Measurements from ENCODE around the gene ERCC8. TPM values are rescaled to one million over a fixed set of nuclear protein-coding genes. Genes with fewer than 3 reads are reported as not detected.

The ERCC8 gene
- total RNA-seq, 1 donor from 2014 or later: 10.8 TPM

GRCh38 chr5:60958712-60959111 is 13.8 kb upstream of the ERCC8 start:
- no peaks in the 10 kb centered on the region for H3K36me3 Mint-ChIP-seq (ENCODE audit: low read depth)
- peaks cover 1% of the 10 kb centered on the region for H3K27me3 Mint-ChIP-seq
- DNase-seq: no peak
- no peaks in the 10 kb centered on the region for H3K4me1 Mint-ChIP-seq
- no peak overlapping the region for H3K4me3 Mint-ChIP-seq
- peaks cover 5% of the 10 kb centered on the region for H3K9me3 Mint-ChIP-seq
- intact Hi-C loops (cut with micrococcal nuclease): loop anchor here (1.0 kb wide), 1 partner anchor 700 kb away; no protein-coding TSS in a partner anchor
- H3K27ac Mint-ChIP-seq: no peak overlapping the region

GRCh38 chr5:60958088-60958487 is 13.2 kb upstream of the ERCC8 start:
- Mint-ChIP-seq H3K36me3 (ENCODE audit: low read depth) (no peaks in the 10 kb centered on the region), H3K4me3 (no peak overlapping the region), H3K9me3 (peaks cover 5% of the 10 kb centered on the region), H3K27ac (no peak overlapping the region), H3K27me3 (peaks cover 1% of the 10 kb centered on the region), H3K4me1 (no peaks in the 10 kb centered on the region)
- DNase-seq: no peak
- intact Hi-C loops (cut with micrococcal nuclease): no loop called here

- DNase-seq: no peak
- H3K4me1 Mint-ChIP-seq: no peaks in the 10 kb centered on the region
- H3K4me3 Mint-ChIP-seq: no peak overlapping the region
- H3K27me3 Mint-ChIP-seq: peaks cover 1% of the 10 kb centered on the region
- no peak overlapping the region for H3K27ac Mint-ChIP-seq
- H3K36me3 Mint-ChIP-seq (ENCODE audit: low read depth): no peaks in the 10 kb centered on the region
- H3K9me3 Mint-ChIP-seq: peaks cover 5% of the 10 kb centered on the region
- intact Hi-C loops (cut with micrococcal nuclease): no loop called here
These were observed 10.4 kb upstream of the ERCC8 start for GRCh38 chr5:60955239-60955638.

- H3K27me3 Mint-ChIP-seq: no peaks in the 10 kb centered on the region
These were observed 3.9 kb upstream of the ERCC8 start for GRCh38 chr5:60948738-60949137.

GRCh38 chr5:60945813-60946187 is 930 bp upstream of the ERCC8 start:
- no peaks in the 10 kb centered on the region for H3K9me3 Mint-ChIP-seq
- no peaks in the 10 kb centered on the region for H3K27me3 Mint-ChIP-seq
- H3K4me1 Mint-ChIP-seq: peaks cover 16% of the 10 kb centered on the region
- peaks cover 2% of the 10 kb centered on the region for H3K36me3 Mint-ChIP-seq (ENCODE audit: low read depth)
- intact Hi-C loops (cut with micrococcal nuclease): loop anchor here (1.0 to 10.0 kb wide), 7 partner anchors 103 to 1467 kb away; partner anchors contain the start of genes DEPDC1B, ELOVL7, IPO11 and SMIM15
- H3K4me3 Mint-ChIP-seq: no peak overlapping the region
- no peak for DNase-seq
- H3K27ac Mint-ChIP-seq: no peak overlapping the region

More at GRCh38 chr5:60948738-60949137, 3.9 kb upstream of the ERCC8 start:
- DNase-seq: no peak
- Mint-ChIP-seq H3K27ac (no peak overlapping the region), H3K4me1 (peaks cover 16% of the 10 kb centered on the region), H3K36me3 (ENCODE audit: low read depth) (peaks cover 2% of the 10 kb centered on the region), H3K9me3 (no peaks in the 10 kb centered on the region), H3K4me3 (no peak overlapping the region)
- intact Hi-C loops (cut with micrococcal nuclease): loop anchor here (5.0 to 10.0 kb wide), 4 partner anchors 106 to 456 kb away; partner anchors contain the start of genes ELOVL7 and ZSWIM6

- H3K4me3 Mint-ChIP-seq: no peak overlapping the region
- no peak overlapping the region for H3K27ac Mint-ChIP-seq
- no peaks in the 10 kb centered on the region for H3K9me3 Mint-ChIP-seq
- peaks cover 13% of the 10 kb centered on the region for H3K4me1 Mint-ChIP-seq
- intact Hi-C loops (cut with micrococcal nuclease): loop anchor here (2.0 to 10.0 kb wide), 2 partner anchors 219 to 461 kb away; partner anchors contain the start of gene SMIM15
- no peaks in the 10 kb centered on the region for H3K36me3 Mint-ChIP-seq (ENCODE audit: low read depth)
- DNase-seq: no peak
- H3K27me3 Mint-ChIP-seq: no peaks in the 10 kb centered on the region
These were observed 1.2 kb downstream of the ERCC8 start for GRCh38 chr5:60943624-60944023.

GRCh38 chr5:60929024-60929423 is 15.8 kb downstream of the ERCC8 start:
- no peak overlapping the region for H3K27ac Mint-ChIP-seq
- no peaks in the 10 kb centered on the region for H3K9me3 Mint-ChIP-seq
- no peaks in the 10 kb centered on the region for H3K27me3 Mint-ChIP-seq
- peaks cover 8% of the 10 kb centered on the region for H3K36me3 Mint-ChIP-seq (ENCODE audit: low read depth)
- intact Hi-C loops (cut with micrococcal nuclease): loop anchor here (1.0 kb wide), 1 partner anchor 252 kb away; no protein-coding TSS in a partner anchor
- no peak overlapping the region for H3K4me3 Mint-ChIP-seq
- DNase-seq: peak; percentile 43
- peaks cover 2% of the 10 kb centered on the region for H3K4me1 Mint-ChIP-seq

- Mint-ChIP-seq H3K27me3 (no peaks in the 10 kb centered on the region), H3K36me3 (ENCODE audit: low read depth) (peaks cover 11% of the 10 kb centered on the region), H3K9me3 (no peaks in the 10 kb centered on the region), H3K4me1 (peaks cover 2% of the 10 kb centered on the region), H3K27ac (no peak overlapping the region), H3K4me3 (no peak overlapping the region)
- DNase-seq: no peak
- intact Hi-C loops (cut with micrococcal nuclease): no loop called here
These were observed 17.4 kb downstream of the ERCC8 start for GRCh38 chr5:60927450-60927849.

- intact Hi-C loops (cut with micrococcal nuclease): no loop called here
- Mint-ChIP-seq H3K4me1 (no peaks in the 10 kb centered on the region), H3K9me3 (peaks cover 2% of the 10 kb centered on the region), H3K27ac (no peak overlapping the region), H3K27me3 (no peaks in the 10 kb centered on the region), H3K4me3 (no peak overlapping the region), H3K36me3 (ENCODE audit: low read depth) (peaks cover 32% of the 10 kb centered on the region)
- no peak for DNase-seq
These were observed 26.4 kb downstream of the ERCC8 start for GRCh38 chr5:60918466-60918865.

- Mint-ChIP-seq H3K27ac (no peak overlapping the region), H3K36me3 (ENCODE audit: low read depth) (peaks cover 36% of the 10 kb centered on the region), H3K27me3 (no peaks in the 10 kb centered on the region), H3K4me1 (no peaks in the 10 kb centered on the region), H3K4me3 (no peak overlapping the region), H3K9me3 (peaks cover 5% of the 10 kb centered on the region)
- intact Hi-C loops (cut with micrococcal nuclease): no loop called here
- no peak for DNase-seq
These were observed 28.2 kb downstream of the ERCC8 start for GRCh38 chr5:60916646-60917045.

GRCh38 chr5:60903356-60903755 is 41.5 kb downstream of the ERCC8 start:
- intact Hi-C loops (cut with micrococcal nuclease): no loop called here
- Mint-ChIP-seq H3K4me3 (no peak overlapping the region), H3K4me1 (peaks cover 4% of the 10 kb centered on the region), H3K27ac (no peak overlapping the region), H3K27me3 (no peaks in the 10 kb centered on the region), H3K36me3 (ENCODE audit: low read depth) (peaks cover 7% of the 10 kb centered on the region), H3K9me3 (no peaks in the 10 kb centered on the region)
- DNase-seq: no peak

GRCh38 chr5:60896991-60897390 is 47.9 kb downstream of the ERCC8 start:
- no peaks in the 10 kb centered on the region for H3K27me3 Mint-ChIP-seq
- H3K9me3 Mint-ChIP-seq: no peaks in the 10 kb centered on the region
- H3K27ac Mint-ChIP-seq: no peak overlapping the region
- H3K36me3 Mint-ChIP-seq (ENCODE audit: low read depth): peaks cover 11% of the 10 kb centered on the region
- no peak for DNase-seq
- no peaks in the 10 kb centered on the region for H3K4me1 Mint-ChIP-seq
- H3K4me3 Mint-ChIP-seq: no peak overlapping the region
- intact Hi-C loops (cut with micrococcal nuclease): no loop called here

- Mint-ChIP-seq H3K27me3 (no peaks in the 10 kb centered on the region), H3K9me3 (no peaks in the 10 kb centered on the region), H3K27ac (no peak overlapping the region), H3K4me1 (peaks cover 1% of the 10 kb centered on the region), H3K36me3 (ENCODE audit: low read depth) (peaks cover 8% of the 10 kb centered on the region), H3K4me3 (no peak overlapping the region)
- intact Hi-C loops (cut with micrococcal nuclease): no loop called here
- DNase-seq: no peak
These were observed 51.3 kb downstream of the ERCC8 start for GRCh38 chr5:60893521-60893920.

GRCh38 chr5:60891667-60892066 is 53.2 kb downstream of the ERCC8 start:
- intact Hi-C loops (cut with micrococcal nuclease): no loop called here
- H3K27ac Mint-ChIP-seq: no peak overlapping the region

More at GRCh38 chr5:60891667-60892066, 53.2 kb downstream of the ERCC8 start:
- H3K4me1 Mint-ChIP-seq: peaks cover 1% of the 10 kb centered on the region
- H3K4me3 Mint-ChIP-seq: no peak overlapping the region
- peaks cover 11% of the 10 kb centered on the region for H3K36me3 Mint-ChIP-seq (ENCODE audit: low read depth)
- DNase-seq: no peak
- no peaks in the 10 kb centered on the region for H3K27me3 Mint-ChIP-seq
- H3K9me3 Mint-ChIP-seq: no peaks in the 10 kb centered on the region
